ENCODE data around the gene ZBTB8OS.

Gene ZBTB8OS

DNA sequence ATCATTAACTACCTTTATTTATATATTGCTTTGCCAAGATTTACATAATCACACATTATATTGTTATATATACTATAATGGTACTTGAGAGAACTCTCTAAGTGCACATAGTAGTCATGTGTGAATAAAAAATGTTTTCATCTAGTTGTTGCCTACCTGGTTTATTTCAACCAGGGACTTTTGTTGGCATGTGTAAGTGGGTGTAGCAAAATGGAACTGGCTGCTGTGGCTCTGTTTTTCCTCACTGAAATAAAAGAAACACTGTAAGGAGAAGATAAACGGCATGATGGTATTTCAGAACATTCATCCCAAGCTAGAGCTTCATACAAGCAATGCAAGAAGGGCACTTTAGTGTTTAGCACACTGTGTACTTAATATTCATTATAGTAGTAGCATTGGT, 15.6 kb upstream of the ZBTB8OS start:
- Histone ChIP-seq H3K4me2 (ENCODE audit: low read length) (no peak overlapping the region), H3K14ac (ENCODE audit: low read length) (no peak overlapping the region), H3K27ac (ENCODE audit: low read depth, low read length) (no peak overlapping the region), H3K4me1 (ENCODE audit: control insufficient read depth in 1 of 2, insufficient read depth in 2 of 2, low read length in 2 of 2) (no peaks in the 10 kb centered on the region), H2AK5ac (ENCODE audit: low read length) (no peak overlapping the region), H3K79me1 (ENCODE audit: low read length) (no peaks in the 10 kb centered on the region), H2AFZ (ENCODE audit: insufficient read depth, low read length, poor library complexity) (no peak overlapping the region), H3K4me3 (ENCODE audit: low read depth, low read length) (no peak overlapping the region), H3K4ac (ENCODE audit: low read depth, low read length) (no peak overlapping the region), H3K36me3 (ENCODE audit: control insufficient read depth in 1 of 2, insufficient read depth in 2 of 2, low read length in 2 of 2) (peaks cover 44 to 54% of the 10 kb centered on the region in 2 experiments), H3K9ac (ENCODE audit: low read length) (no peak overlapping the region), H3K9me3 (ENCODE audit: insufficient read depth, low read depth, low read length) (no peaks in the 10 kb centered on the region), H4K91ac (ENCODE audit: low read depth, low read length) (no peak overlapping the region), H3K27me3 (ENCODE audit: insufficient read depth, low read length) (no peaks in the 10 kb centered on the region), H4K12ac (ENCODE audit: low read depth, low read length) (no peak overlapping the region), H4K8ac (ENCODE audit: low read depth, low read length) (no peak overlapping the region), H2BK120ac (ENCODE audit: insufficient read depth, low read length, poor library complexity) (no peak overlapping the region), H2BK5ac (ENCODE audit: low read depth, low read length, poor library complexity) (no peak overlapping the region), H3K79me2 (ENCODE audit: control insufficient read depth, insufficient read depth, low read length, poor library complexity) (no peaks in the 10 kb centered on the region), H3K23ac (ENCODE audit: low read length) (no peak overlapping the region), H2BK12ac (ENCODE audit: low read length) (no peak overlapping the region), H3K18ac (ENCODE audit: low read length) (no peak overlapping the region)
- DNase-seq, result no peak
- no CpG with 5 or more reads among the region's 1 CpG for WGBS (ENCODE audit: extremely low coverage, insufficient coverage, insufficient read length)

DNA sequence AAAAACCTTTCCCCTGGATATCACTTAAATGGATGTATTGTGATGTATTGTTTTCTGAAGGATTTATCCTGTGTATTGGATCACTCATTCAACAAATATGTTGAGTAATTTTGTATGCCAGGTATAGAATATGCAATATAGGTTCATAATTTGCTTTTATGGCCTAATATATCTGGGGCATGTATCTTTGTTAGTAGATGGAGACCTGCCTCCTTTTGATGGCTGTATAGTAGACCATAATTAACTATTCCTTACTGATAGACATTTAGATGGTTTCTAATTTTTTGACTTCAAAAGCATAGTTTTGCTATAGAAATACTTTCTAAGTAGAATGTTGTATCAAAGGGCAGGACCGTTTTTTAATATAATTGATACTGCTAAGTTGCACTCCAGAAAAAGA, 9.2 kb upstream of the ZBTB8OS start:
- Histone ChIP-seq H3K4me2 (ENCODE audit: low read length) (no peak overlapping the region), H2AFZ (ENCODE audit: insufficient read depth, low read length, poor library complexity) (no peak overlapping the region), H3K4me1 (ENCODE audit: control insufficient read depth in 1 of 2, insufficient read depth in 2 of 2, low read length in 2 of 2) (no peaks in the 10 kb centered on the region), H4K8ac (ENCODE audit: low read depth, low read length) (no peak overlapping the region), H4K12ac (ENCODE audit: low read depth, low read length) (no peak overlapping the region), H2BK120ac (ENCODE audit: insufficient read depth, low read length, poor library complexity) (no peak overlapping the region), H3K4me3 (ENCODE audit: low read depth, low read length) (no peak overlapping the region), H3K14ac (ENCODE audit: low read length) (no peak overlapping the region), H3K79me1 (ENCODE audit: low read length) (no peaks in the 10 kb centered on the region), H2AK5ac (ENCODE audit: low read length) (no peak overlapping the region), H3K9me3 (ENCODE audit: insufficient read depth, low read depth, low read length) (no peaks in the 10 kb centered on the region), H3K9ac (ENCODE audit: low read length) (no peak overlapping the region), H3K36me3 (ENCODE audit: control insufficient read depth in 1 of 2, insufficient read depth in 2 of 2, low read length in 2 of 2) (peaks cover 50 to 54% of the 10 kb centered on the region in 2 experiments), H3K4ac (ENCODE audit: low read depth, low read length) (no peak overlapping the region), H3K27me3 (ENCODE audit: insufficient read depth, low read length) (no peaks in the 10 kb centered on the region), H3K18ac (ENCODE audit: low read length) (no peak overlapping the region), H2BK5ac (ENCODE audit: low read depth, low read length, poor library complexity) (no peak overlapping the region), H2BK12ac (ENCODE audit: low read length) (no peak overlapping the region), H3K79me2 (ENCODE audit: control insufficient read depth, insufficient read depth, low read length, poor library complexity) (no peaks in the 10 kb centered on the region), H3K23ac (ENCODE audit: low read length) (no peak overlapping the region), H4K91ac (ENCODE audit: low read depth, low read length) (no peak overlapping the region), H3K27ac (ENCODE audit: low read depth, low read length) (no peak overlapping the region)
- WGBS (ENCODE audit: extremely low coverage, insufficient coverage, insufficient read length), result no CpG with 5 or more reads among the region's 1 CpG
- no peak for DNase-seq

DNA sequence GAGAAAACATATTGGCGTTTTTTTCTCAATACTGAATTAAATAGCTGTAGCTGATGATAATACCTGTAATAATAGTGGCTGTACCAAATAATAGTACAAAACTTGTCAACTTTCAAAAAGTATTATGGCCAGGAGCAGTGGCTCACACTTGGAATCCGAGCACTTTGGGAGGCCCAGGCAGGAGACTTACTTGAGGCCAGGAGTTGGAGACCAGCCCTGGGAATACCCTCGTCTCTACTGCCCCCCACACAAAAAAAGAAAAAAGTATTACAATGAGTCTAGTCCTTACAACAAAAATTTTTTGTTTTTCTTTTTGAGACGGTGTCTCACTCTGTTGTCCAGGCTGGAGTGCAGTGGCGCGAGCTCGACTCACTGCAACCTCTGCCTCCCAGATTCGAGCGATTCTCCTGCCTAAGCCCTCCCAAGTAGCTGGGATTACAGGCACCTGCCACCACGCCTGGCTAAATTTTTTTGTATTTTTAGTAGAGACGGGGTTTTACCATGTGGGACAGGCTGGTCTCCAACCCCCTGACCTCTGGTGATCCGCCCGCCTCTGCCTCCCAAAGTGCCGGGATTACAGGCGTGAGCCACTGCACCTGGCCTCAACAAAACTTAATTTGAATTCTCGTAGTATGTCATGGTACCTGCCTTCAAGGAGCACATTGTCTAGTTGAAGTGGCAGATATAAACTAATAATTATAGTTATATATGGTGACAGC, 2.1 kb upstream of the ZBTB8OS start:
- Histone ChIP-seq H3K18ac (ENCODE audit: low read length) (no peak overlapping the region), H3K9ac (ENCODE audit: low read length) (no peak overlapping the region), H3K36me3 (ENCODE audit: control insufficient read depth in 1 of 2, insufficient read depth in 2 of 2, low read length in 2 of 2) (peaks cover 24 to 27% of the 10 kb centered on the region in 2 experiments), H2AFZ (ENCODE audit: insufficient read depth, low read length, poor library complexity) (no peak overlapping the region), H3K27me3 (ENCODE audit: insufficient read depth, low read length) (no peaks in the 10 kb centered on the region), H3K23ac (ENCODE audit: low read length) (no peak overlapping the region), H4K91ac (ENCODE audit: low read depth, low read length) (no peak overlapping the region), H3K4ac (ENCODE audit: low read depth, low read length) (peak overlapping the region; percentile 75), H4K8ac (ENCODE audit: low read depth, low read length) (no peak overlapping the region), H2BK12ac (ENCODE audit: low read length) (no peak overlapping the region), H3K79me2 (ENCODE audit: control insufficient read depth, insufficient read depth, low read length, poor library complexity) (peaks cover 11% of the 10 kb centered on the region), H2AK5ac (ENCODE audit: low read length) (no peak overlapping the region), H4K12ac (ENCODE audit: low read depth, low read length) (no peak overlapping the region), H3K9me3 (ENCODE audit: insufficient read depth, low read depth, low read length) (no peaks in the 10 kb centered on the region), H3K14ac (ENCODE audit: low read length) (no peak overlapping the region), H3K4me1 (ENCODE audit: control insufficient read depth in 1 of 2, insufficient read depth in 2 of 2, low read length in 2 of 2) (peaks cover 0 to 5% of the 10 kb centered on the region in 2 experiments), H2BK5ac (ENCODE audit: low read depth, low read length, poor library complexity) (no peak overlapping the region), H2BK120ac (ENCODE audit: insufficient read depth, low read length, poor library complexity) (no peak overlapping the region), H3K4me2 (ENCODE audit: low read length) (peak overlapping the region; percentile 57), H3K27ac (ENCODE audit: low read depth, low read length) (no peak overlapping the region), H3K79me1 (ENCODE audit: low read length) (peaks cover 11% of the 10 kb centered on the region), H3K4me3 (ENCODE audit: low read depth, low read length) (no peak overlapping the region)
- no CpG with 5 or more reads among the region's 16 CpGs for WGBS (ENCODE audit: extremely low coverage, insufficient coverage, insufficient read length)
- no peak for DNase-seq

DNA sequence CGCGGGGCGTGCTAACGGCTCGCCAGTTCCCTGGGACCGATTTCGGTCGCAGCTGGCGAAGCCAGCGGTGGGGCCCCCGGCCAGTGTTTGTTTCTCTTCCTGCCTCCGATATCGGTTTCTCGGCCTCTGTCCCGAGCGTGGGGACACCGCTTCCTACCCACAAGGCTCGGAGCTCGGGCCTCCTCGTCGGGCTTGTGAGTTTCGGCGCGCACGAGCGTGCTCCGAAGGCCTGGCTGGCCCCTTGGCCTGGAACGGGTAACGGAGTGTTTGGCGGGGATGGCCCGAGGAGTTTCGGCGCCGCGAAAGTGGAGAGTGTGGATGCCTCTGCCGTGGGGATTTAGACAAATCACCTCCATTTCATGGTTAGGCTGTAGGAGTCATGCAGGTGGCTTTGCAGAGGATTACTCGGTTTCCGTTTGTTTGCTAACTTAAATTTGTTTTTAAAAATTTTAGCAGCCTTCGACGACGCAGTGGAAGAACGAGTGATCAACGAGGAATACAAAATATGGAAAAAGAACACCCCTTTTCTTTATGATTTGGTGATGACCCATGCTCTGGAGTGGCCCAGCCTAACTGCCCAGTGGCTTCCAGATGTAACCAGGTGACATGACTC, 1.2 kb upstream of the ZBTB8OS start:
- Histone ChIP-seq H3K9me3 (ENCODE audit: insufficient read depth, low read depth, low read length) (no peaks in the 10 kb centered on the region), H2BK12ac (ENCODE audit: low read length) (no peak overlapping the region), H3K79me2 (ENCODE audit: control insufficient read depth, insufficient read depth, low read length, poor library complexity) (peaks cover 11% of the 10 kb centered on the region), H2AK5ac (ENCODE audit: low read length) (peak overlapping the region; percentile 95), H3K4me2 (ENCODE audit: low read length) (peak overlapping the region; percentile 57), H3K4me1 (ENCODE audit: control insufficient read depth in 1 of 2, insufficient read depth in 2 of 2, low read length in 2 of 2) (peaks cover 0 to 5% of the 10 kb centered on the region in 2 experiments), H4K8ac (ENCODE audit: low read depth, low read length) (peak overlapping the region; percentile 90), H3K4me3 (ENCODE audit: low read depth, low read length) (peak overlapping the region; percentile 95), H3K9ac (ENCODE audit: low read length) (peak overlapping the region; percentile 98), H3K27me3 (ENCODE audit: insufficient read depth, low read length) (no peaks in the 10 kb centered on the region), H3K4ac (ENCODE audit: low read depth, low read length) (peak overlapping the region; percentile 90), H4K91ac (ENCODE audit: low read depth, low read length) (peak overlapping the region; percentile 93), H2AFZ (ENCODE audit: insufficient read depth, low read length, poor library complexity) (peak overlapping the region; percentile 62), H3K23ac (ENCODE audit: low read length) (no peak overlapping the region), H3K18ac (ENCODE audit: low read length) (peak overlapping the region; percentile 88), H3K14ac (ENCODE audit: low read length) (peak overlapping the region; percentile 80), H2BK5ac (ENCODE audit: low read depth, low read length, poor library complexity) (peak overlapping the region; percentile 75), H2BK120ac (ENCODE audit: insufficient read depth, low read length, poor library complexity) (peak overlapping the region; percentile 92), H3K79me1 (ENCODE audit: low read length) (peaks cover 11% of the 10 kb centered on the region), H3K27ac (ENCODE audit: low read depth, low read length) (peak overlapping the region; percentile 77), H3K36me3 (ENCODE audit: control insufficient read depth in 1 of 2, insufficient read depth in 2 of 2, low read length in 2 of 2) (peaks cover 18 to 21% of the 10 kb centered on the region in 2 experiments), H4K12ac (ENCODE audit: low read depth, low read length) (peak overlapping the region; percentile 84)
- DNase-seq, result peak in 1 of 2 donors; percentile 23
- no CpG with 5 or more reads among the region's 43 CpGs for WGBS (ENCODE audit: extremely low coverage, insufficient coverage, insufficient read length)

All from trophoblast cell (in vitro differentiated cells and primary cell).